Measurements from ENCODE around the gene TMEM232.
"Not testable (repeated sequence)": the region's sequence is repeated elsewhere in the genome, so short reads cannot be mapped to it uniquely, and the experiment has no call there.

The TMEM232 gene

DNA sequence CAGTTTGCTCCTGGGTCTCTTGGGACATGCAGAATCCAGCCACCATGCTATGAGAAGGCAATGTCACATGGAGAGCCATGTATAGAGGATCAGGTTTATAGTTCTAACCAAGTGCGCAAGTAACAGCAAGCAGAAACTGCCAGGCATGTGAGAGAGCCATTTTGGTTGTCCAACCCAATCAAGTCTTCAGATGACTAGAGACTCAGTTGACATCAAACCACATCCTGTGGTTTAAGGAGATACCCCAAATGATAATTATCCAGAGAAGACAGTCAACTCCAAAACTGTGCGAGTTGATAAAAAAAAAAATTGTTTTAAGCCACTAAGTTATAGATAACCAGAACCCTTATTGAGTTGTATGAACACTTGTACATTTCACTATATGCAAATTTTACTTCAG, 40.2 kb downstream of the TMEM232 start:
- Mint-ChIP-seq H3K36me3 (no peaks in the 10 kb centered on the region), H3K27ac (no peak overlapping the region), H3K9me3 (no peaks in the 10 kb centered on the region), H3K4me3 (no peak overlapping the region), H3K27me3 (no peaks in the 10 kb centered on the region), H3K4me1 (peaks cover 15% of the 10 kb centered on the region)
- DNase-seq = no peak
- CTCF ChIA-PET = interaction anchor here (0.5 kb wide), 1 partner anchor 39 kb away, joined by 3 read pairs; no protein-coding TSS in a partner anchor

- Mint-ChIP-seq H3K4me3 (no peak overlapping the region), H3K36me3 (no peaks in the 10 kb centered on the region)
- DNase-seq = no peak
Observed at GRCh38 chr5:110681953-110682352, 44.5 kb downstream of the TMEM232 start.

DNA sequence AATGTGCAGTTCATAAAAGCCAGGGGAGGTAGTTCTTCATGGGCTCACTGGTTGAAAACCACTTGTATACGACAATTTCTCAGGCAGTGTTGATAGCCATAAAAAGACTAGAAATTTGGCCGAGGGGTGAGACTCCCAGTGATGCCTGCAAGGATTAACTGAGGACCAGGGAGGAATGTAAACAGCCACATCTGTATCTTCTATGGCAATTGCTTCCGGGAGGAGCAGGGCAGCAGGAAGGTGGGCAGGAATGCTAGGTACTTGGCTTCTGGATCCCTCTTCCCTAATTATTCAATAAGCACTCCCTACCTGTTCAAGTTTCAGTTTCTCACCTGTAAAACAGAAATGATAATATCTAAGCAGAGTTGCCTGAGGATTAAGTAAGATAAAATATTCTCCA, 45.4 kb downstream of the TMEM232 start:
- Mint-ChIP-seq H3K4me3 (no peak overlapping the region), H3K36me3 (no peaks in the 10 kb centered on the region), H3K27me3 (no peaks in the 10 kb centered on the region), H3K4me1 (peaks cover 4% of the 10 kb centered on the region), H3K27ac (no peak overlapping the region), H3K9me3 (no peaks in the 10 kb centered on the region)
- CTCF ChIA-PET = no interaction called here
- no peak for DNase-seq

More at GRCh38 chr5:110681953-110682352, 44.5 kb downstream of the TMEM232 start:
- CTCF ChIA-PET = no interaction called here
- no peaks in the 10 kb centered on the region for H3K9me3 Mint-ChIP-seq
- H3K27me3 Mint-ChIP-seq = no peaks in the 10 kb centered on the region
- H3K27ac Mint-ChIP-seq = no peak overlapping the region
- peaks cover 9% of the 10 kb centered on the region for H3K4me1 Mint-ChIP-seq

- H3K9me3 Mint-ChIP-seq, DNase-seq, H3K27ac Mint-ChIP-seq, H3K36me3 Mint-ChIP-seq, H3K4me3 Mint-ChIP-seq, H3K27me3 Mint-ChIP-seq, CTCF ChIA-PET, H3K4me1 Mint-ChIP-seq: not testable (repeated sequence)
Observed at GRCh38 chr5:110676554-110676953, 49.9 kb downstream of the TMEM232 start.

DNA sequence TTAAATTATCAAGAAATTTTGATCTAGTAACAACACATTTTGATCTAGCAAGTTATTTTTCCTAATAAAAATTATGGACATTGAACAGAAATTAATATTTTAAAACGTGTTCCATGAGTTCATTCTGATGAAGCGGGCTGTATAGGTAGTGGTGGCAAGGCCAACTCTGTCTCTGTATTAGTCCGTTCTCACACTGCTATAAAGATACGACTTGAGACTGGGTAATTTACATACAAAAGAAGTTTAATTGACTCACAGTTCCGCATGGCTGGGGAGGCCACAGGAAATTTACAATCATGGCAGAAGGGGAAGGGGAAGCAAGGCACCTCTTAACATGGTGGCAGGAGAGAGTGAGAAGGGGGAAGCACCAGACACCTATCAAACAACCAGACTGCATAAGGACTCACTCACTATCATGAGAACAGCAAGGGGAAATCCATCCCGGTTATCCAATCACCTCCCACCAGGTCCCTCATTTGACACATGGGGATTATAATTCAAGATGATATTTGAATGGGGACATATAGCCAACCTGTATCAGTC, 61.2 kb downstream of the TMEM232 start:
- no peak overlapping the region for H3K27ac Mint-ChIP-seq
- DNase-seq = no peak
- no peak overlapping the region for H3K4me3 Mint-ChIP-seq

DNA sequence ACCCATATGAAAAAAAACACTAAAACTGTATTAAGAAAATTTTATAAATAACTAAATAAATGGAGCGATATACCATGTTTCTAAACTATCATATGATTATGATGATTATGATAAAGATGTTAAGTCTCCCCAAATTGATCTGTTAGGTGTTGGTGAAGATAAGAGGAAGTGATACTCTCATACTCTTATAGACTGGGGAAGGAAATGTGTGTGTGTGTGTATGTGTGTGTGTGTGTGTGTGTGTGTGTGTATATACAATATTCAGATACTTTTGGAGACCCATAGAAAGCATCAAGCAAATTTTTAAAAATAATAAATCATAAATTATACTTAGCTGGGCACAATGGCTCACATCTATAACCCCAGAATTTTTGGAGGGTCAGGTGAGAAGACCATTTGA, 62.9 kb downstream of the TMEM232 start:
- no peaks in the 10 kb centered on the region for H3K27me3 Mint-ChIP-seq
- H3K4me1 Mint-ChIP-seq = no peaks in the 10 kb centered on the region
- H3K9me3 Mint-ChIP-seq = no peaks in the 10 kb centered on the region
- no peak overlapping the region for H3K4me3 Mint-ChIP-seq
- CTCF ChIA-PET = no interaction called here
- H3K36me3 Mint-ChIP-seq = no peaks in the 10 kb centered on the region
- no peak overlapping the region for H3K27ac Mint-ChIP-seq
- no peak for DNase-seq

More for the DNA sequence above, 61.2 kb downstream of the TMEM232 start:
- no peaks in the 10 kb centered on the region for H3K27me3 Mint-ChIP-seq
- H3K9me3 Mint-ChIP-seq = no peaks in the 10 kb centered on the region
- H3K4me1 Mint-ChIP-seq = no peaks in the 10 kb centered on the region
- CTCF ChIA-PET = no interaction called here
- H3K36me3 Mint-ChIP-seq = no peaks in the 10 kb centered on the region

GRCh38 chr5:110658006-110658405, 68.5 kb downstream of the TMEM232 start:
- Mint-ChIP-seq H3K27me3 (no peaks in the 10 kb centered on the region), H3K4me3 (no peak overlapping the region), H3K27ac (no peak overlapping the region), H3K36me3 (no peaks in the 10 kb centered on the region), H3K4me1 (no peaks in the 10 kb centered on the region), H3K9me3 (no peaks in the 10 kb centered on the region)
- CTCF ChIA-PET = no interaction called here
- DNase-seq = no peak

- Mint-ChIP-seq H3K27me3 (no peaks in the 10 kb centered on the region), H3K4me1 (no peaks in the 10 kb centered on the region), H3K4me3 (no peak overlapping the region), H3K36me3 (no peaks in the 10 kb centered on the region), H3K27ac (no peak overlapping the region), H3K9me3 (no peaks in the 10 kb centered on the region)
- CTCF ChIA-PET = no interaction called here
- no peak for DNase-seq
Observed at GRCh38 chr5:110653231-110653970, 73.1 kb downstream of the TMEM232 start.

DNA sequence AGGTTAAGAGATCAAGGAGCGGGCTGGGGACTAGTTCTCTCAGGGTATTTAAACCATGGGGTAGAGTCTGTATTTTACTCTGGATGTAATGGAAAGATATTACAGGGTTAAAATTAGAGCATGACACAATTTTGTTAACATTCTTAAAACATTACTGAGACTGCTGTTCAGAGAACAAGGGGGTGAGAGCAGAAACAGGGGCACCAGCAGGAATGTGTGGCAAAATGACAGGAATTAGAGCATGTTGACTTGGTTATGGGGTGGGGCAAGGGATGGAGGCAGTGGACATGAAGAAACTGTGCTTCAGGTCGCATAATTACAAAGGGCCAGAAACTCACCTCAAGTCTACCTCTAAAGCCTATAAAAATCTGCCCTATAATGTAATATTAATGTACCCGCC, 75.0 kb downstream of the TMEM232 start:
- no peak for DNase-seq
- Mint-ChIP-seq H3K9me3 (no peaks in the 10 kb centered on the region), H3K27ac (no peak overlapping the region), H3K4me3 (no peak overlapping the region), H3K27me3 (no peaks in the 10 kb centered on the region), H3K36me3 (no peaks in the 10 kb centered on the region), H3K4me1 (no peaks in the 10 kb centered on the region)
- CTCF ChIA-PET = no interaction called here

DNA sequence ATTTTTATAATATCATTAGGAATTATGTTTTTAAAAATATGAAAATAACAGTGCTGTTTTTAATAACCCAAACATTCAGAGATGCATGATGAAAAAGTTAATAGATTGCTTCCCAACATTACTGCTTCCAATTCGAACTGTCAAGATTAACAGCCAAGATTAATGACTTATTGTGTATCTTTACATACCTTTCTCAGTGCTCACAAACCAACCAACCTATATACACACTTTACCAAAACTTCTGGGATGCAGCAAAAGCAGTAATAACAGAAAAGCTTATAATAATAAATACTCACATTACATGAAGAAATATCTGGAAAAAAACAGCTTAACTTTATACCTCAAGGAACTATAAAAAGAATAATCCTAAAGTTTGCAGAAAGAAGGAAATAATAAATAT, 82.1 kb downstream of the TMEM232 start:
- Mint-ChIP-seq H3K36me3 (no peaks in the 10 kb centered on the region), H3K27me3 (no peaks in the 10 kb centered on the region), H3K4me1 (no peaks in the 10 kb centered on the region), H3K9me3 (no peaks in the 10 kb centered on the region), H3K27ac (no peak overlapping the region), H3K4me3 (no peak overlapping the region)
- CTCF ChIA-PET = no interaction called here
- DNase-seq = no peak

GRCh38 chr5:110638970-110639902, 87.2 kb downstream of the TMEM232 start:
- CTCF ChIA-PET = no interaction called here
- no peaks in the 10 kb centered on the region for H3K9me3 Mint-ChIP-seq
- no peaks in the 10 kb centered on the region for H3K36me3 Mint-ChIP-seq
- no peak overlapping the region for H3K27ac Mint-ChIP-seq
- H3K27me3 Mint-ChIP-seq = no peaks in the 10 kb centered on the region
- DNase-seq = no peak
- peaks cover 8% of the 10 kb centered on the region for H3K4me1 Mint-ChIP-seq
- no peak overlapping the region for H3K4me3 Mint-ChIP-seq

- no peak for DNase-seq
- CTCF ChIA-PET = no interaction called here
- peaks cover 9% of the 10 kb centered on the region for H3K4me1 Mint-ChIP-seq
- no peaks in the 10 kb centered on the region for H3K36me3 Mint-ChIP-seq
- no peak overlapping the region for H3K27ac Mint-ChIP-seq
- H3K4me3 Mint-ChIP-seq = no peak overlapping the region
- no peaks in the 10 kb centered on the region for H3K27me3 Mint-ChIP-seq
- H3K9me3 Mint-ChIP-seq = no peaks in the 10 kb centered on the region
Observed at GRCh38 chr5:110634475-110634874, 92.0 kb downstream of the TMEM232 start.

DNA sequence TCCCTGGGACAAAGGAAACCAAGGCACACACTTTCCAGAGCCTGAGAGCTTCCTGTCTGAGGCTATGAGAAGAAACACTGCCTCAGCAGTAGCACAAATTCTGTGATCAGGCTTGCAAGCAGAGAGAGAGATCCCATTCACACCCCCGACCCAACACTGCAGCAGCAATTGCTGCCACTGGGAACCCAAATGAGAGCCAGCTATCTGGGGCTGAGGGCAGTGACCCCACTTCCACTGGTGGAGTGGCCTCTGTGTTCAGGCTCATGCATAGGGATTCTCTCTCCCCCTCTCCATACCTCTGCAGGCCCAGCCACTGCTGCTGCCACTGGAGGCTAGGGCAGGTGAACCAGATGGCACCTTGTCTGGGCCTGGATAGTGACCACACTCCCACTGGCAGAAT, 95.2 kb downstream of the TMEM232 start:
- H3K9me3 Mint-ChIP-seq = no peaks in the 10 kb centered on the region
- H3K36me3 Mint-ChIP-seq = no peaks in the 10 kb centered on the region
- no peak for DNase-seq
- H3K4me3 Mint-ChIP-seq = no peak overlapping the region
- H3K27me3 Mint-ChIP-seq = no peaks in the 10 kb centered on the region
- peaks cover 7% of the 10 kb centered on the region for H3K4me1 Mint-ChIP-seq
- CTCF ChIA-PET = no interaction called here
- no peak overlapping the region for H3K27ac Mint-ChIP-seq

DNA sequence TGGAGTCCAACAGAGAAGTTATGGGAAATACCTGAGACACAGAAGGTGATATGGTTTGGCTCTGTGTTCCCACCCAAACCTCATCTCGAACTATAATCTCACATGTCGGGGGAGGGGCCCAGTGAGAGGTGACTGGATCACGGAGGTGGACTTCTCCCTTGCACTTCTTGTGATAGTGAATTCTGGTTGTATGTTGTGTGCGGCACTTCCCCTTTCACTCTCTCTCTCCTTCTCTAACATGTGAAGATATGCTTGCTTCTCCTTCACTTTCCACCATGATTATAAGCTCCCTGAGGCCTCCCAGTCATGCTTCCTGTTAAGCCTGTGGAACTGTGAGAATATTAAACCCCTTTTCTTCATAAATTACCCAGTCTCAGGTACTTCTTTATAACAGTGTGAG, 96.1 kb downstream of the TMEM232 start:
- CTCF ChIA-PET = no interaction called here
- no peaks in the 10 kb centered on the region for H3K36me3 Mint-ChIP-seq
- H3K4me1 Mint-ChIP-seq = peaks cover 7% of the 10 kb centered on the region
- no peaks in the 10 kb centered on the region for H3K9me3 Mint-ChIP-seq
- no peak for DNase-seq
- no peak overlapping the region for H3K27ac Mint-ChIP-seq
- no peak overlapping the region for H3K4me3 Mint-ChIP-seq
- H3K27me3 Mint-ChIP-seq = no peaks in the 10 kb centered on the region
